Measurements from ENCODE around the gene DHDDS.
"Not testable (repeated sequence)": the region's sequence is repeated elsewhere in the genome, so short reads cannot be mapped to it uniquely, and the experiment has no call there.

DHDDS gene

DNA sequence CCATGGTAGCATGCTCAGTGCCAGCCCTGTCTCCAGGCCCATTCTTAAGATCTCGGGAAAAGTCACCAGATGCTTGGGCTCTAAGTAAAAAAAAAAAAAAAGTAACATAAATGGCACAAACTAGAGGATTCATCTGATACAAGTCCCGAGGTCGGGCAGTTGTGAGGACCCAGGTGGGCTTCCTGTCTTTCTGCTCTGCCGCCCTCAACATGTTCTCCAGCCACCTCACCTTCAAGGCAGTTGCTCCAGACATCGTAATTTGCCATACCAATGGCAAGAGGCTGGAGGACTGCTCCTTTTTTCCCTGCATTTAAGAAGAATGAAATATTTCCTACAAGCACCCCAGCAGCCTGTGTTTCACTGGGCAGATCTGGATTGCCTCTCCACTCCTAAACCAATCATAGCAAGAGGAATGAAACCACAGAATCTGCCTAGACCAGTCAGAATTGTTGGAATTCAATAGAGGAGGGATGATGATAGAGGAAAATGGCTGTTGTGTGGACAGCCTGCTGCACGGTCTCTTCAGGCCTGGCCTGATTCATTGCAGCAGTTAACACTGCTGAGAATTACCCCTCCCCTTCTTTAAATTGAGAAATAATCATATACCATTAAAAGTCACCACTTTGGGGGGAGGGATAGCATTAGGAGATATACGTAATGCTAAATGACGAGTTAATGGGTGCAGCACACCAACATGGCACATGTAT, 45.5 kb downstream of the DHDDS start:
- DNase-seq, result no peak

- no peak for DNase-seq
These were observed 46.0 kb downstream of the DHDDS start for GRCh38 chr1:26478159-26478558.

- no peak for DNase-seq
These were observed 46.9 kb downstream of the DHDDS start for GRCh38 chr1:26478988-26479387.

- no peak for DNase-seq
These were observed 50.8 kb downstream of the DHDDS start for GRCh38 chr1:26482921-26483320.

- no peak for DNase-seq
These were observed 51.9 kb downstream of the DHDDS start for GRCh38 chr1:26483980-26484379.

- no peak for DNase-seq
These were observed 58.0 kb downstream of the DHDDS start for GRCh38 chr1:26490155-26490554.

DNA sequence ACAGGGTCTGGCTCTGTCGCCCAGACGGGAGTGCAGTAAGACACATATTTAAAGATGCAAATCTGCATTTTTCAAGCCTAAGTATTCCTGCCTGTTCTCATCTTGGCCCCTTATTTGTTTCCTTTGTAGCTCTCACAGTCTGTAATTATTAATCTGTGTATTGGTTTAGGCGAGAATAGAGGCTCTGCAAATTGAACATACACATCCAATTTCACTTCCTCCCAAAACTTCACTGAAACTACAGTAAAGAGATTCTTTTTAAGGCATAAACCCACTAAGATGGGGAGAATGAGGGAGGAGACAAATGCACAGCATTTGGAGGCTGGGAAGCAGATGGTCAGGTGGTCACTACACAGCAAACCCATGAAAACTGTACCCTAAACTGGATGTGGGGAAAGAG, 61.1 kb downstream of the DHDDS start:
- DNase-seq, result no peak

GRCh38 chr1:26493938-26494337, 61.8 kb downstream of the DHDDS start:
- no peak for DNase-seq

GRCh38 chr1:26496861-26497260, 64.7 kb downstream of the DHDDS start:
- no peak for DNase-seq

- DNase-seq, result no peak
These were observed 66.8 kb downstream of the DHDDS start for GRCh38 chr1:26498894-26499293.

- peak; percentile 94 to 95 for DNase-seq
These were observed 68.5 kb downstream of the DHDDS start for GRCh38 chr1:26500488-26501175.

DNA sequence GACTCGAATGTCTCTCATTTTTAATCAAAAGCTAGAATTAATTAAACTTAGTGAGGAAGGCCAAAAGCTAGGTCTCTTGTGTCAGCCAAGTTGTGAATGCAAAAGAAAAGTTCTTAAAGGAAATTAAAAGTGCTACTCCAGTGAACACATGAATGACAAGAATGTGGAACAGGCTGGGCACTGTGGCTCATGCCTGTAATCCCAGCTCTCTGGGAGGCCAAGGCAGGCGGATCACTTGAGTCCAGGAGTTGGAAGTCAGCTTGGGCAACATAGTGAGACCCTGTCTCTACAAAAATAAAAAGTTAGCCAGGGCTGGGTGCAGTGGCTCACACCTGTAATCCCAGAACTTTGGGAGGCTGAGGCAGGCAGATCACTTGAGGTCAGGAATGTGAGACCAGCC, 78.6 kb downstream of the DHDDS start:
- DNase-seq, result not testable (repeated sequence)

- DNase-seq, result not testable (repeated sequence)
These were observed 83.7 kb downstream of the DHDDS start for GRCh38 chr1:26515836-26516235.

- DNase-seq, result no peak
These were observed 85.1 kb downstream of the DHDDS start for GRCh38 chr1:26516987-26517765.

- no peak for DNase-seq
These were observed 85.6 kb downstream of the DHDDS start for GRCh38 chr1:26517766-26518049.

DNA sequence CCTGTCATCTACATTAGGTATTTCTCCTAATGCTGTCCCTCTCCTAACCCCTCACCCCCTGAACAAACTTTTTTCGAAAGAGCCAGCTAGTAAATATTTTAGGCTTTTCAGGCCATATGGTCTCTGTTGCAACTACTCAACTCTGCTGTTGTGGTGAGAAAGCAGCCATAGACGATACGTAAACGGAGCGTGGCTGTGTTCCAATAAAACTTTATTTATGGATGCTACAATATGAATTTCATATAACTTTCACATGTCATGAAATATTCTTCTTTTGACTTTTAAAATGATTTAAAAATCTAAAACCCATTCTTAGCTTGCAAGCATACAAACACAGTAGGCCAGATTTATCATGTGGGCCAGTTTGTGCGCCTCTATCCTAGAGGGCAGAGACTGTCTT, 86.2 kb downstream of the DHDDS start:
- no peak for DNase-seq

DNA sequence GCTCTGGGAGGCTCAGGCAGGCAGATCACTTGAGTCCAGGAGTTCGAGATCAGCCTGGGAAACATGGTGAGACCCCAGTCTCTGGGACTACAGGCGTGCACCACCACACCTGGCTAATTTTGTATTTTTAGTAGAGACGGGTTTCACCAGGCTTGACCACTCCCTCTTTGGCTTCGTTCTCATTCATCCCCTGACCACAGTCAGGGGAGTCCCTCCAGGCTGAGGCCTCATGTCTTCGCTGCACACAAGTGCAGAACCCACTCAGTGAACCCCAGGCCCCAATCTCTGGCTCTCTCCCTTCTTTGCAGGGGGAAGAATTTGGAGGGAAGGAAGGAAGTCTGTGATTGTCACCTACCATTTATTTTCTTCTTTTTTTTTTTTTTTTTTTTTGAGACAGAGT, 88.2 kb downstream of the DHDDS start:
- DNase-seq, result no peak

All from activated CD4-positive, alpha-beta T cell treated with anti-CD3 and anti-CD28 coated beads, Interleukin-2, amount 50 U/mL, for 48 hours (primary cell).